HG03457 (cell line): Measurements from ENCODE around the gene EPB41L4B.
"Not testable (repeated sequence)": the region's sequence is repeated elsewhere in the genome, so short reads cannot be mapped to it uniquely, and the experiment has no call there.

Source experiments
- ATAC-seq: cut with Tn5 transposase; IDR thresholded peaks from one replicate; pipeline ENCODE4 v1.9.1; 2021; ENCODE audit warnings: moderate number of reproducible peaks; ENCODE audit not compliant: unreplicated experiment

The EPB41L4B gene

DNA sequence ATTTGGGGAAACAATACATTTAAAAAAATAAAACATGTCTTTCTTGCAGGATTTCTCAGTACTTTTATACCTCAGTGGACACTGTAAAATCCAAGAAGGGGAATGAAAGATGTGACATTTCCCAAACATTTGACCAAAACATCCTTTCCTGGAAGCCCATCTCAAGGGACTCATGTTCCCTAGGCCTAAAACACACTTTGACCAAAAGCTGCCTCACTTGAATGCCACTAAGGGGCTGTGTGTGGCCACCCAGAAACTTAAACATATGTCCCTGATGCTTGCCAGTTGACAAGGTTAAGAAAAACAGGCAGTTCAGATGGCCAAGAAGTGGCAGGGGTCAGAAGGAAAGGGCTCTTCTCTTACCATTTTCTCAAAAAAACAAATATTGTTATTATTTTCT, 73.6 kb downstream of the EPB41L4B start:
- no peak for ATAC-seq

- no peak for ATAC-seq
These were observed 74.3 kb downstream of the EPB41L4B start for GRCh38 chr9:109246533-109246932.

DNA sequence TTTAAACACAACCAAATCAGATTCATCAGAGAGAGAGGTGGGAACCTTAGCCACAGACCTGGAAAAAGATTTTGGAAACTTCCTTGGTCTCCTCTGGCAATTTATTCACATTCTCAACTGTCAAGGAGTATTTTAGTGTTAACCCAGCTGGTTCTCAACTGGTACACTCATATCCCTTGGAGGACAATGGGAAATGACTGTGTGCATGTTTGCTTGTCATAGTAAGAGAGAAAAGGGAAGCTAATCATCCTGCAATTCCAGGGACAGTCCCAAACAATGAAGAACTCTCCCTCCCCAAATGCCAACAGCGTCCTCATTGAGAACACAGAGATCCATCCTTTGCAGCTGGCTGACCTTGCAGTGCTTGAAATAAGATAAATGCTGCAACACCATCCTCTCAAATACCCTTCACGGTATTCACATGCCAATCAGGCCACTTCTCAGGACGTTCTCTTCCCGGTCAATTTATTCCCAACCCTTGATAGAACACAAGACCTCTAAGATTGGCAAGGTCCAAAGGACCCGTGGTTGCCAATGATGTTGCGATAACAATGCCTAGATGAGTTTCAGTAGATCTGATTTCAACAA, 75.5 kb downstream of the EPB41L4B start:
- no peak for ATAC-seq

DNA sequence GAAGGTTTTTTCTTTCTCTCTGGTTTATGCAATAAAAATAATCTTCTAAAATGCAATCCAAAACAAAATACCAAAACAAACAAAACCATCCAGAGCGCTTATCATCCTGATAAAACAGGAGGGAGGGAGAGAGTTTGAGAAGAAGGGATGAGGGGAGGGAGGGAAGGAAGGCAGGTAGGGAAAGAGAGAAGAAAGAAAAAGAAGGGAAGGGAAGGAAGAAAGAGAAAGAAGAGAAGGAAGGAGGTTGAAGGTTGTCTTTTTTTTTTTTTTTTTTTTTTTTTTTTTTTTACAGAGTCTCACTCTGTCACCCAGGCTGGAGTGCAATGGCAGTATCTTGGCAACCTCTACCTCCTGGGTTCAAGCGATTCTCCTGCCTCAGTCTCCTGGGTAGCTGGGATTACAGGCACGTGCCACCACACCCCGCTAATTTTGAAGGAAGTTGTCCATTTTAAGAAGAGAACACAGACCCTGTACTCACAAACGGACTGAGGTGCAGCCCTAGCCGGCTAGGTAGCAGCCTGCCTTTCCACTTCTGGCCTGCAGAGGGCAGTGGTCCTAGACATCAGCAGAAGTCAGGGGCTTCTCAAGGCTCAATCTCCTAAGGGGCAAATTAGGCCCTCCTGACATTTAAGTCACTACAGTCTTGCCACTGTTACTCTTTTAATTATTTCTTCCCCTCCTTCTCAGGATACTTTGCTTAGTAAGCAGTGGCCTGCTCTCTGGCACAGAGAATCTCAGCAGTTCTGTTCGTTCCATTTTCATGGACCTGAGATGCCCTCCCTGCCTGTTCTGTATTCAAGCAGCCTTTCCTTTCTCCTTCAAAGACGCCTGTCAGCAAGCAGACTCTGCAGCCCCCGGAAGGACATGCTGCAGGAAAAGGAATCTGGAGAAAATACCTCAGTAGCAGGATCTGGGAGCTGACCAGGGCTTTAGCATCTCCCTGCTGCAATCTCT, 76.4 kb downstream of the EPB41L4B start:
- no peak for ATAC-seq

GRCh38 chr9:109242741-109243140, 78.1 kb downstream of the EPB41L4B start:
- ATAC-seq: no peak

DNA sequence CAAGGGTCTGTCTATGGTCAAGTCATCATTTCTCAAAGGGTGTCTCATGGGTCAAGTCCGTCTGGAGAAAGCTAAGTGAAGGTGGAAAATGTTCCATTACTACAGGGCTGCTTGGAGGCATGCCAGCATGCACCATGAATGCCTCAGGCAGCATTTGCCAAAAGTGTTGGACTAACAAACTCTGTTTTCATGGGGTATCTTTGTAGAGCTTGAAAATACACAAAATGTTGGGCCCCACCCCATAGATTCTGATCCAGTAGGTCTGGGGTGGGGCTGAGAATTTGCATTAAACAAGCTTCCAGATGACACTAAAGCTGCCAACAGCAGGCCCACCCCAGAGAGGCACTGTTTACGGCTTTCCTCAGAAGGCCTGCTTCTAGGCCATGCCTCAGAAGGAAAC, 78.8 kb downstream of the EPB41L4B start:
- ATAC-seq: no peak

GRCh38 chr9:109241207-109241606, 79.7 kb downstream of the EPB41L4B start:
- no peak for ATAC-seq

GRCh38 chr9:109239240-109239639, 81.6 kb downstream of the EPB41L4B start:
- no peak for ATAC-seq

- ATAC-seq: no peak
These were observed 82.2 kb downstream of the EPB41L4B start for GRCh38 chr9:109238655-109239054.

GRCh38 chr9:109238125-109238524, 82.7 kb downstream of the EPB41L4B start:
- no peak for ATAC-seq

DNA sequence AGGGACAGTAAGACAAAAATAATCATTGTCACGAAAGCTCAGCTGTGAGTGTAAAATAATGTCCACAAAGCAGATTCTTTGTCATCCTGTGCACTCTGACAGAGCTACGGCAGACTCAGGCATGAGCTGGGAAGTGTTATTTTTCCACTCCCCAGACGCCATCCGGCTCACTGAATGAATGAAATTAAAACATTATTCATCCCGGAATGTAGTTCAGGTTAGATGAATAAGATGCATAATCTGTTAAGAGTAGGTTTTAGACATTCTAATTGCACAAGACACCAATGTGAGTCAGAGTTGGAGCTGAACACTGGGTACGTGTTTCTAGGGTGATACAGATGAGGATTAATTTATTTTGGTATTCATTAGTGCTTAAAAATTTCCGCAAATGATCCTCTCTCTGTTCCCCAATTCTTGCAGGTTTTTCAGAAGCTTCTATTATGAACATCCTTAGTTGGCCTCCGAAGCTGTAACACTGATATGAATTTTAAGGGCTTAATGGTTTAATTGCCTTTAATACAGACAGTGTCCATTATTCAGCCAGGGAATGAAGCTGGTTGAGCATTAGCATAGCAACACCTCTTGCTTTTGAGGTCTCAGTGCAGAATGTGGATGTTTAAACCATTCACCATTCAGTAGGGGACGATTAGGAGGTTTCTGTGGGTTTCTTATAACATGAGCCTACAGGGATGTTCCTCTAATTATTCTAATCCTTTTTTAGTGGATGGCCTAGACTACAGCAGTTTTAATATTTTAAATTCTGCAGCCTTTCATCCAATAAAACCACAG, 88.2 kb downstream of the EPB41L4B start:
- ATAC-seq: no peak

DNA sequence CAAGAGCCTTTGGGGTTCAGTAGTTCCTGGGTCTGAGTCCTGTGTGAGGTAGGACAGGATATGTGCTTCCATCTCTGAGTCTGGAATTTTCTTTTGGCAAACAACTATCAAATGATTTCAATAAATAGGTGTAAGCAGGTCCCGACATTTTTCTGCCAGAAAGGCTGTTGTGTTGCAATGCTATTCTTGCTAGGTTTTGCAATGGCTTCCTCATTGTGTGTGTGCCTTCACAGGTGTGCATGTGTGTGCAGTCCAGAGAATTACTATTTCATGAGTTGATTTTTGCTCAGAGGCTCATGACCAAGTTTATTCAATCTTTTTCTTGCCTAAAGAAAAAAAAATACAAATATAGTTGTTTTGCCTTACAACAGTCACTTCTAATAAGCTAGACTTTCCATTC, 89.3 kb downstream of the EPB41L4B start:
- no peak for ATAC-seq

DNA sequence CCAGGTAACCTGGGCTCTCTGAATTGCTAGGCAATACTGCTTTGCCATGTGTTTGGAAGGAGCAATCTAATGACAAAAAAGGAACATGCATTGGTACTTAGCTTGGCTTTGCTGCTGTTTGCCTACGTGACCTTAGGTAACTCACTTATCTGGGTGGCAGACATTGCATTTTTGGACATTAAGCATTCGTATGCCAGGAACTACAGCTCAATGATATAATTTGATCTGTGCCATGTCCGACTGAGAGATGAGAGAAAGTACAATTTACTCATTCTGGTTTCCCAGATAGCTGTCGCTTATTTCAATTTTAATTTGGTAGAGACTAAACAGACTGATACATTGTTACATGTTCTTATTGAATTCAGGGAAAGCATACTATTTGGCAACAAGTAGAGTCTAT, 90.6 kb downstream of the EPB41L4B start:
- no peak for ATAC-seq

- ATAC-seq: no peak
These were observed 91.2 kb downstream of the EPB41L4B start for GRCh38 chr9:109229682-109230081.

DNA sequence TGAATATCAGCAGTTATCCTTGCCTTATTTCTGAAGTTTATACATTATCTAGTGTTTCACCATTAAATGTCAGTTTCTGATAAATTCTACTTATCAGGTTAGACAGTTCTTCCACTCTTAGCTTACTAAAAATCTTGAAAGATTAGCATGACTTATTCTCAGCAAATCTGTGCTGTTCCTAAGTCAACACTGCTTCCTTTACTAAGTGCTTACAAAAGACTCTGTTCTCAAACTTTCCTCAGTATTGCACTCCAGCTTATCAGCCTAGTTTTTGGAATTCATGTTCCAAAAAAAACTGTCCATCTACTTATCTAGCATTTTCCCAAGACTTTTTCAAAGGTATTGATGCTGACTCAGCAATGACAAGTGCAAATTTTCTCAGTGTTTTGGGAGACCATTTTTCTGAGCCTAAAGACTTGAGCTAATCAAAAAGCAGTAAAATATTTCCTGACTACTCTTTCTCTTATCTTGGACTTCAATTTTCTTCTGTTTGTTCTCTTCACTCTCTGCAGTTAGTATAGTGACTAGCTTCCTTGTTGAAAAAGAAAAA, 92.7 kb downstream of the EPB41L4B start:
- no peak for ATAC-seq

GRCh38 chr9:109225629-109226028, 95.2 kb downstream of the EPB41L4B start:
- no peak for ATAC-seq

DNA sequence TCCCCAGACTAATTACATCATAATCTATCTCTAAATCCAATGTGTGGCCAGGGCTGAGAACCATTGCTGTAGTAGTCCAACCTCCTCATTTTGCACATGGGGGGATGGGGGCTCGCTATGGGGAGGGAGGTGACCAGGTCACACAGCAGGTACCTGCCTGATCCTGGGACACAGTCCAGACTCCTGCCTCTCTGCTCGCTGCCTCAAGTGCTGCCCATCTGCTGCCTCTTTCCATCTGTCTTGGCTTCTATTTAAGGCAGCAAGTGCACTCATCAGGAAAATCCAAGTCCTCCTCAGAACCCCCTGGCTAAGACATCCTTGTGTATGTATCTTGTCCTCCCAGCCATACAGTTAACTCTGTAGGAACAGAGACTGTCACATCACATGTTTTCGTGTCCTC, 96.1 kb downstream of the EPB41L4B start:
- no peak for ATAC-seq

- not testable (repeated sequence) for ATAC-seq
These were observed 102.6 kb downstream of the EPB41L4B start for GRCh38 chr9:109218242-109218641.

DNA sequence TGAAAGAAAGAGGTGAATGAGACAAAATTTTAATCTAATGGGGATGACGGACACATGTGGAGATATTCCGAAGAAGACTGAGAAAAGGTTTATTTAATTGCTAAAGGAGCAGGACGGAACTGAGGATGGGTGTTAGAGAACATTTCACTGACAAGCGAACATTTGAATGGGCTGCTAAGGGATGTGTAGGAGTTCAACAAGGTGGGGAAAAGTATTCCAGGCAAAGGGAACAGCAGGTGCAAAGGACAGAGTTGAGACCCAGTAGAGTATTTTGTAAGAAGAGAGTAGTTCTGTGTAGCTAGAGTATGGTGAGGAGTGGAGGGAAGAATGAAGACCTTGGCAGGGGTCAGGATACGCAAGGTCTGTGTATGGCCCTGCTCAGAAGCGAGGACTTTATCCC, 106.4 kb downstream of the EPB41L4B start:
- no peak for ATAC-seq

DNA sequence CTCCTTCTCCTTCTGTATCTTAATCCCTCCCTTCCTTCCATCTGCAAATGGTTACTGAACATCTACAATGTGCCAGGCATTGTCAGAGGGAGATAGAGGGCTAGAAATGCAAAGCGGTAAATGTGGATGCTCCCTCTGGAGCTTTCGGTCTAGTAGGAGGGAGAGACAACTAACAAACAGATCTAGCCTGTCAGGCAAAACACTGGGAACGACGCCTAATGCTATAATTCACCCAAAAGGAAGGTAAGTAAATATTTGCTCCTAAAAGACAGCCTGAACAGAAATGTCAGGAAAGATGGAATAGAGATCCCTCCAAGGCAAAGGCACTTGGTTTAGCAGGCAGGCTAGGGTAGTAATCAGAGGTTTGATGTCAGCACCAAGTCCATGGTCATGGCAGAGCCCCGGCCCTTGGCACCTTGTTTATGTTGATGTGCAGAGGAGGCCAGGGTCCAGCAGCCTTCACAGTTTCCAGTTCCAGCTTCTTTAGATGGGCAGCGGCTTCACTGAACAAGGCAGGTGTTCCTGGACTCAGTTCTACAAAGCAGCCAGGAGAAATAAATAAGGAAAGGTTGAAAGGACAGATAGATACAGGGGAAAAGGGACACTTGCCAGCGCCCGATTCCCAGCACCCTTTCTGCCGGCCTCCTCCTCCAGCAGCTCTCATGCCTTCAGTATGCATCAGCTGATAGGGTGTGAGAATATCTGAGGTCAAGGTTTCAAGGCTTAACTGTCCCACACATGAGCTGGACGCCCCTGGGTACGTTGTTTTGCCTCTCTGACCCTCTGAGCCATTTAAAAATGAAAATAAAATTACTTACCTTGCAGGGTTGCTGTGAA, 107.4 kb downstream of the EPB41L4B start:
- no peak for ATAC-seq
